ENCODE data around the gene ABCB6. TPM values are rescaled to one million over a fixed set of nuclear protein-coding genes. Genes with fewer than 3 reads are reported as not detected.
"Not testable (repeated sequence)": the region's sequence is repeated elsewhere in the genome, so short reads cannot be mapped to it uniquely, and the experiment has no call there.

The ABCB6 gene
- total and polyA plus RNA-seq, 2 experiments from 2014 or later, result 37.7 to 59.5 TPM

DNA sequence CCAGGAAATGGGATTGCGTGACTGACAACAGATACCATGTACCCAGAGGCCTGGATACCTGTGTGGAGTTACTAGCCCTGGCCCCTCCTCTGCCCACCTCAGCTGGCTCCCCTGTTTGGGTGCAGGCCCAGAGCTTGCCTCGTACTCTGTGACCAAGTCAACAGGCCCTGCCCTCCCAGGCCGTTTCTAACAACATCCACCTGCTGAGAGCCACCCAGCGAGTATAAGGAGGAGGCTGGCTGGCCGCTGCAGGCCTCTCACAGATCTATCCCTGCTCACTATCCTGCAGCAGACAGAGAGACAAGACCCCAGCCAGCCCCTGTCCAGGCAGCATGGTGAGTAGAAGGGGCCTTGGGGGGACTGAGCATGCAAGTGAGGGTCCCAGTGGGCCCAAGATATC lies 47.5 kb upstream of the ABCB6 start:
- H4K20me1 ChIP-seq (ENCODE audit: insufficient read depth, poor library complexity, severe bottlenecking), result no peaks in the 10 kb centered on the region
- H3K9me2 ChIP-seq (replicated peaks; ENCODE audit: insufficient read depth), result no peaks in the 10 kb centered on the region
- no peaks in the 10 kb centered on the region for H3K4me1 ChIP-seq (ENCODE audit: insufficient read depth)
- H2AFZ ChIP-seq, result no peak overlapping the region
- H3K27ac ChIP-seq, result no peak overlapping the region
- no peak overlapping the region for H3K4me3 ChIP-seq
- peaks cover 6% of the 10 kb centered on the region for H3K27me3 ChIP-seq
- H3K79me2 ChIP-seq, result no peaks in the 10 kb centered on the region
- no peaks in the 10 kb centered on the region for H3K9me3 ChIP-seq (ENCODE audit: low read depth)
- no peak for DNase-seq (ENCODE audit: low spot score)
- no peaks in the 10 kb centered on the region for H3K36me3 ChIP-seq (replicated peaks; ENCODE audit: insufficient read depth, low read depth)
- WGBS (ENCODE audit: low lambda C conversion rate, missing lambda C conversion rate), result 70% methylated on average over 5 of the region's 5 CpGs
- no peak overlapping the region for H3K4me2 ChIP-seq
- TF ChIP-seq EZH2phosphoT487 (IDR thresholded peaks at IDR 0.05; ENCODE audit: low read depth, severe bottlenecking, unreplicated experiment) (no peak), EZH2 (IDR thresholded peaks at IDR 0.05; ENCODE audit: borderline replicate concordance) (no peak)
- TF ChIP-seq, protein P1, sequence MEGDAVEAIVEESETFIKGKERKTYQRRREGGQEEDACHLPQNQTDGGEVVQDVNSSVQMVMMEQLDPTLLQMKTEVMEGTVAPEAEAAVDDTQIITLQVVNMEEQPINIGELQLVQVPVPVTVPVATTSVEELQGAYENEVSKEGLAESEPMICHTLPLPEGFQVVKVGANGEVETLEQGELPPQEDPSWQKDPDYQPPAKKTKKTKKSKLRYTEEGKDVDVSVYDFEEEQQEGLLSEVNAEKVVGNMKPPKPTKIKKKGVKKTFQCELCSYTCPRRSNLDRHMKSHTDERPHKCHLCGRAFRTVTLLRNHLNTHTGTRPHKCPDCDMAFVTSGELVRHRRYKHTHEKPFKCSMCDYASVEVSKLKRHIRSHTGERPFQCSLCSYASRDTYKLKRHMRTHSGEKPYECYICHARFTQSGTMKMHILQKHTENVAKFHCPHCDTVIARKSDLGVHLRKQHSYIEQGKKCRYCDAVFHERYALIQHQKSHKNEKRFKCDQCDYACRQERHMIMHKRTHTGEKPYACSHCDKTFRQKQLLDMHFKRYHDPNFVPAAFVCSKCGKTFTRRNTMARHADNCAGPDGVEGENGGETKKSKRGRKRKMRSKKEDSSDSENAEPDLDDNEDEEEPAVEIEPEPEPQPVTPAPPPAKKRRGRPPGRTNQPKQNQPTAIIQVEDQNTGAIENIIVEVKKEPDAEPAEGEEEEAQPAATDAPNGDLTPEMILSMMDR (IDR thresholded peaks at IDR 0.05; ENCODE audit: poor library complexity), result no peak

DNA sequence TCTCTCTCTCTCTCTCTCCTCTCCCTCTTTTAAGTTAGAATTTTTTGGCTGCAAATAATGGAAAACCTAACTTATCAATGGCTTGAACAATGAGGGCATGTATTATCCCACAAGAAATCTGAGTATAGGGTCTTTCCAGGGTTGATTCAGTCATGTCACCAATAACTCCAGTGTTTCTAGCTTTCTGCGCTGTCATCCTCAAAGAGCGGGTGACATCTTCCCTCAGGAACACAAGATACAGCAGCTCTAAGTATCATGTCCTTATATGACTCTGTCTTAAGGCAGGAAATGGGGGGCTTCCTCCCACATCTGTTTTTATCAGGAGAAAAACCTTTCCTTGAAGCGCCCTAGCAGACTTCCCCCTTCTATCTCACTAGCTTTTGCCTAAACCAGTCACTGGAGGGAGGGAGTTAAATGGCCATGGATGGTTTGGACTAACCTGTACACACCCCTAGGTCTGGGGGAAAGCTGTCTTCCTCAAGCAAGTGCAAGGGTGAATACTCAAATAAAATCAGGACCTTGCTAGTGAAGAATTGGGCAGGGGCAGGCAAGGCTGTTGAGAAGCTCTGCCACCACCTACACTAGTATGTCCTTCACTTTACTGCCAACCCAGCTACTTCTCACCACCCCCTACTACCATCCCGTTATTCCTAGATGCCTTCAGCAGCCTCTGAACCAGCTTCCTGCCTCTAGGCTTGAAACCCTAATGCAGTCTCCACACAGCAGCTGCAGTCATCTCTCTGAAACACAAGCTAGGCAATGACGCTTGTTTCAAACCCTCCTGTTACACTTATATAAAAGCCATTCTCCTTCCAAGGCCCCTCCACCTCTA lies 42.5 kb upstream of the ABCB6 start:
- H3K9me2 ChIP-seq (replicated peaks; ENCODE audit: insufficient read depth), result no peaks in the 10 kb centered on the region
- H3K9me3 ChIP-seq (ENCODE audit: low read depth), result no peaks in the 10 kb centered on the region
- H4K20me1 ChIP-seq (ENCODE audit: insufficient read depth, poor library complexity, severe bottlenecking), result no peaks in the 10 kb centered on the region
- no peak for DNase-seq (ENCODE audit: low spot score)
- H3K27ac ChIP-seq, result no peak overlapping the region
- no peak for TF ChIP-seq EZH2 (IDR thresholded peaks at IDR 0.05; ENCODE audit: borderline replicate concordance)
- no peak for TF ChIP-seq EZH2phosphoT487 (IDR thresholded peaks at IDR 0.05; ENCODE audit: low read depth, severe bottlenecking, unreplicated experiment)
- TF ChIP-seq, protein P1 (IDR thresholded peaks at IDR 0.05; ENCODE audit: poor library complexity), result no peak
- no peaks in the 10 kb centered on the region for H3K4me1 ChIP-seq (ENCODE audit: insufficient read depth)
- WGBS (ENCODE audit: low lambda C conversion rate, missing lambda C conversion rate), result 81% methylated on average over 5 of the region's 5 CpGs
- no peaks in the 10 kb centered on the region for H3K79me2 ChIP-seq
- no peaks in the 10 kb centered on the region for H3K36me3 ChIP-seq (replicated peaks; ENCODE audit: insufficient read depth, low read depth)
- no peak overlapping the region for H3K4me2 ChIP-seq
- H2AFZ ChIP-seq, result no peak overlapping the region
- H3K27me3 ChIP-seq, result peaks cover 18% of the 10 kb centered on the region
- H3K4me3 ChIP-seq, result no peak overlapping the region

DNA sequence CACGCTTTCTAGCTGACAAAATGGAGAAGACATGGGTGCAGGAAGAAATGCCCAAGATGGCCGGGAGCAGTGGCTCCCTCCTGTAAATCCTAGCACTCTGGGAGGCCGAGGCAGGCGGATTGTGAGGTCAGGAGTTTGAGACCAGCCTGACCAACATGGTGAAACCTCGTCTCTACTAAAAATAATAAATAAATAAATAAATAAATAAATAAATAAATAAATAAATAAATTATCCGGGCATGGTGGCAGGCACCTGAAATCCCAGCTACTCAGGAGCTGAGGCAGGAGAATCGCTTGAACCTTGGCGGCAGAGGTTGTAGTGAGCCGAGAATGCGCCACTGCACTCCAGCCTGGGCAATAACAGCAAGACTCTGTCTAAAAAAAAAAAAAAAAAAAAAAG lies 40.2 kb upstream of the ABCB6 start:
- H4K20me1 ChIP-seq (ENCODE audit: insufficient read depth, poor library complexity, severe bottlenecking); H3K36me3 ChIP-seq (replicated peaks; ENCODE audit: insufficient read depth, low read depth); H3K4me2 ChIP-seq; H3K9me2 ChIP-seq (replicated peaks; ENCODE audit: insufficient read depth); H3K4me1 ChIP-seq (ENCODE audit: insufficient read depth); H3K4me3 ChIP-seq; H3K79me2 ChIP-seq; H3K9me3 ChIP-seq (ENCODE audit: low read depth); DNase-seq (ENCODE audit: low spot score); H2AFZ ChIP-seq; H3K27ac ChIP-seq: not testable (repeated sequence)
- peaks cover 41% of the 10 kb centered on the region for H3K27me3 ChIP-seq
- 87% methylated on average over 10 of the region's 10 CpGs for WGBS (ENCODE audit: low lambda C conversion rate, missing lambda C conversion rate)

DNA sequence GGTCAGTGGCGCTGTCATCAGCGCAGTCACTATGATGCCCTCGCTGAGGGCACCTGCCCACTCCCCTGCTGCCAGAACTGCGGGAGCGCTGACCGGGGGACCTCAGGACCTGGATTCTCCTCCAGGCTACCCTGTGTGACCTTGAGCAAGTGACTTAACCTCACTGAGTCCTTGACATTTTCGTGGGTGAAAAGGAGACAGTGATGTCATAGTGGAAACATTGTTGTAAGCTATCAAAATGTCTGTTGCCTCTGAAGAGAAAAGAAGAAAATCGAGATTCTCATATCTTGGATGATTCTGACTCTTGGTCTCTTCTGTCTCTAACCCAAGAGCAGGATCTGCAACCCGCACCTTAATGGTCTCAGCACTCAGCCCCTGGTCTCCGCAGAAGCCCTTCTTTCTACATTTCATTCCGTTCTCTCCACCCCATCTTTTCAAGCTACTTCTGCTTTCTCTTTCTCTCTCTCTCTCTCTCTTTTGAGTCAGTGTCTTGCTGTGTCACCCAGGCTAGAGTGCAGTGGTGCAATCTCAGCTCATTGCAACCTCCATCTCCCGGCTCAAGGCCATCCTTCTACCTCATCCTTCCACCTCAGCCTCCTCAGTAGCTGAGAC lies 35.9 kb upstream of the ABCB6 start:
- Histone ChIP-seq H3K27ac (no peak overlapping the region), H3K4me3 (peak overlapping the region; percentile 37), H3K4me2 (peak overlapping the region; percentile 98), H4K20me1 (ENCODE audit: insufficient read depth, poor library complexity, severe bottlenecking) (no peaks in the 10 kb centered on the region), H3K27me3 (peaks cover 45% of the 10 kb centered on the region), H3K9me2 (replicated peaks; ENCODE audit: insufficient read depth) (no peaks in the 10 kb centered on the region), H2AFZ (peak overlapping the region; percentile 57), H3K79me2 (no peaks in the 10 kb centered on the region), H3K9me3 (ENCODE audit: low read depth) (no peaks in the 10 kb centered on the region), H3K4me1 (ENCODE audit: insufficient read depth) (peaks cover 33% of the 10 kb centered on the region), H3K36me3 (replicated peaks; ENCODE audit: insufficient read depth, low read depth) (no peaks in the 10 kb centered on the region)
- no peak for DNase-seq (ENCODE audit: low spot score)
- WGBS (ENCODE audit: low lambda C conversion rate, missing lambda C conversion rate), result 41% methylated on average over 12 of the region's 12 CpGs
- TF ChIP-seq, protein P1 (IDR thresholded peaks at IDR 0.05; ENCODE audit: poor library complexity), result no peak
- TF ChIP-seq EZH2 (IDR thresholded peaks at IDR 0.05; ENCODE audit: borderline replicate concordance) (no peak), EZH2phosphoT487 (IDR thresholded peaks at IDR 0.05; ENCODE audit: low read depth, severe bottlenecking, unreplicated experiment) (no peak)

Measured in hepatocyte (in vitro differentiated cells).